Stromal cell of bone marrow (primary cell): ENCODE results near the gene HTRA1.

ENCODE experiments used
- DNase-seq: peaks from one replicate; pipeline ENCODE4 v3.0.0-alpha.2; 2012; ENCODE audit warnings: low read depth

HTRA1 gene

GRCh38 chr10:122461367-122461728 lies at the start of gene HTRA1:
TSS of gene HTRA1 (plus strand) at chr10:122461553. CDS start at chr10:122461653, 100 bp downstream.
- peak; percentile 72 for DNase-seq

- DNase-seq, result no peak
Measured at GRCh38 chr10:122413327-122413726, 48.0 kb upstream of the HTRA1 start.

DNA sequence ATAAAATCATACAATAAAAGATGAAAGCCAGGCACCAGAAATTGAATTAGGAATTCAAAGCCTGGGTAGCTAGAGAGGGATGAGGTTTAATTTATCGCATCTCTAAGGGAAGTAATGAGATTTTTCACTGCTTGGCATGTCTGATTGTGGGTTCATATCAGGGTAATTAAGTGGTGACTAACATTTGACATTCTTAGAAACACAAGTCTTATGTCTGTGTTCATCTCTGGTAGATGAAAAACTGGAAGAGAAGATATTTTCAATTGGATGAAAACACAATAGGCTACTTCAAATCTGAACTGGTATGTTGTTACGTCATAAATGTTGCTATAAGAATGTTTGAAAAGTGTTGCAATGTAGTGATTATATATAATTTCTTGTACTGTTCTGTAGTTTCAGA lies 43.7 kb upstream of the HTRA1 start:
- DNase-seq, result no peak

- no peak for DNase-seq
Measured at GRCh38 chr10:122419016-122419415, 42.3 kb upstream of the HTRA1 start.

DNA sequence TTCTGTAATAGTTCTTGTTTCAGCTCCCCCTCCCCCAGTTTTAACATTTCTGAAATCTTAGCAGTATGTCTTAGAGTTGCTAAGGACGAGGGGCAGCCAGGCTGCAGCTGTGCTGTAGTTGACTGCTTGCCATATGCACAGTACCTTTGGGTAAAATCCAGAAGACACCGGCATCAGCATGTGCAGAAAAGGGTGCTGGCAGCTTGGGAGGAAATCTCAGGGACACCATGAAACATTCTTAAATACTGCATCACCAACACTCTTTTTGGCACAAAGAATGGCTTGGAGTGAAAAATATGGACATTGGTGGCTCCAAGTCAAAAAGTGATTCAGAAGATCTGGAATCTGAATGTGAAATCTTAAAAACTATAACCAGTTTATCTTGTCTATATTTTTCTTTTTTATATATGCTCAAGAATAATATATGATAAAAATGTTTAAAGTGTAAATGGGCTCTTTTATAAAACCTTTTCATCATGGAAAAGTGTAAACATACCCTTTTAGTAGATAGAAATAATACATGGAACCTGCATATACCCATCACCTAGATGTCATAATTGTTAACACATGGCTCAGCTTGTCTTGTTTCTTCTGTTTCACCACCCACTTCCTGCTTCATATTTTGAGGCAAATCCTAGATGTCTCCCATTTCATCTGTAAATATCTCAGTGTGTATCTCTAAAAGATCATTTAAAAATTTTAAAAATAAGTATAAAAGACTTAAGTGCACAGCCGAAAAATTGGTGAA lies 41.3 kb upstream of the HTRA1 start:
- peak; percentile 60 for DNase-seq

GRCh38 chr10:122420624-122421007 lies 40.7 kb upstream of the HTRA1 start:
- no peak for DNase-seq

GRCh38 chr10:122421054-122421625 lies 40.2 kb upstream of the HTRA1 start:
- no peak for DNase-seq

DNA sequence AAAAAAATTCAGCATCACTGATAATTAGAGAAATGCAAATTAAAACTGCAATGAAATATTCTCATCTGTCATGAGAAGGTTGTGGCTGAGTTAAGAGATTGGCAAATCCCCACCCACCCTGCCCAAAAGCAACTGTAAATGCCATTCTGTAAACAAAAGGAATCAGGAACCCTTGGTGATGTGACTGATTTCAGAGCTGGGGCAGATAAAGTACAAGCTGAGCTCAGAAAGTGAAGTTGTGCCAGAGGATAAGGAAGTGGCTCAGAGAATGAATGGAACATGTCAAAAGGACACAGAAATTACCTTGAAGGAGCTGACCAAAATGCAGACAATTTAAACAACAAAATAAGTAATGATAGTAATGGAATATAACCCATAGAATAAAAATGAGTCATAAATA lies 39.6 kb upstream of the HTRA1 start:
- no peak for DNase-seq

DNA sequence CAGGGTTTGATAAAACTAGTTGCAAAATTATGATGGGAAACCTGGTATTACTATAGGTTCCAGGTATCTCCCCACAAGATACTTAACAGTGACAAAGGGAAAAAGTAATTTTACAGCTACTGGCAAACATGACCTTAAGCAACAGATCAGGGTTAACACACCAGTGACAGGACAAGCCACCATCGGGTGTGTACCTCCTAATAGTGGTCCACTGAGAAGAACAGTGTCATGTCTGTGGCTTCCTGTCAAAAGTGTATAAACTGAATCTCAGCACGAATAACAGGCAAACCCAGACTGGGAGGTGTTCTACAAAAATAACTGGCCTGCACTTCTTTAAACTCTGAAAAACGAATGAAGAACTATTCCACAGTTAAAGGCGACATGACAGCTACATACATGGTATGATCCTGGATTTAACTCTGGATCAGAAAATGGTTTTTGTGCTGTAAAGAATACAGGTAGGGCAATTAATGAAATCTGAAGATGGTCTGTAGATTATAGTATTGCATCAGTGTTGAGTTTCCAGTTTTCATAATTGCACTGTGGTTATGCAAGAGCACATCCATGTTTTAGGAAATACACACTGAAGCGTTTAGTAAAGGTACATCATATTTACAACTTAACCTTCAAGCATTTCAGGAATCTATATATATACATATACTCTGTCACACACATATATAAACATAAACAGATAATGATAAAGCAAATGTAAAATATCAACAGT lies 38.9 kb upstream of the HTRA1 start:
- DNase-seq, result no peak

- DNase-seq, result no peak
Measured at GRCh38 chr10:122424059-122424458, 37.3 kb upstream of the HTRA1 start.

DNA sequence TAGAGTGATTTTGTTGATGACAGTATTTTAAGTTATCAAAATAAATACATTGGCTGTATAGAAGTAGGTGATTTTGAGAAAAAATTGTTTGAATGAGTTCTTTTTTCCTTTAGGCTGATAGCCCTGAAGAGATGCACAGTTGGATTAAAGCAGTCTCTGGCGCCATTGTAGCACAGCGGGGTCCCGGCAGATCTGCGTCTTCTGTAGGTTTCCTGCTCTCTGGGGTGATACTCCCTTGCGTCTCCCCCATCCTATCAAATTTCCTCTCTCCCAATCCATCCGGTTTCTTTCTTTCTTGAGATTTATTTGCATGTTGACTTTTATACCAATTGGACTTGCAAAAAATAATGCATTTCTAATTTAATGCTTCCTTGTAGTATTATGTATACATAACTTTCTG lies 34.5 kb upstream of the HTRA1 start:
- DNase-seq, result no peak

GRCh38 chr10:122427280-122427679 lies 34.1 kb upstream of the HTRA1 start:
- no peak for DNase-seq

DNA sequence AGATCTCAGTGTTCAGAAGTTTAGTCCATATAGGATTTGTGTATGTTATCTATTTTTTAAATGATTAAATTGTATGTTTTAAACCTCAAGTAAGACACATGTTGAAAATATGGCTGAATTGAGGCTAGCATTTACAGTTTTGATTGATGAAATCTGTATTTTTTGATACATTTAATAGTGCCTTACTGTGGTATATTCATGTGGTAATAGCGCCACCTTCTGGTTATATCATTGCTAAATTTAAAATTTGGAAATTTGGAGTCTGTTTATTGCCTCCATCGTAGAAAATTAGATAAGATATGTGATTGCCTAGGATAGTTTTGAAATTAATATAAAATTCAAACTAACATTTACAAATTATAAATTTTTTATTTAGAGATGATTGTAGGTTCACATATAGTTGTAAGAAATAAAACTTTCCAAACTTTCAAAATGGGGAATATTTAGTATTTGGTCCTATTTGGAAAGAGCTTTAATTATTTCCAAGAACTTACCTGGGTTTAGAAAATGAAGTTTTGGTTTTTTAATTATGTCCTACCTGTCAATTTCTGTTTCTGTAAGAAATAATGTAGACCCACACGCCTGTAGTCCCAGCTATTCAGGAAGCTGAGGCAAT lies 26.0 kb upstream of the HTRA1 start:
- peak; percentile 28 for DNase-seq

- no peak for DNase-seq
Measured at GRCh38 chr10:122441961-122442360, 19.4 kb upstream of the HTRA1 start.

DNA sequence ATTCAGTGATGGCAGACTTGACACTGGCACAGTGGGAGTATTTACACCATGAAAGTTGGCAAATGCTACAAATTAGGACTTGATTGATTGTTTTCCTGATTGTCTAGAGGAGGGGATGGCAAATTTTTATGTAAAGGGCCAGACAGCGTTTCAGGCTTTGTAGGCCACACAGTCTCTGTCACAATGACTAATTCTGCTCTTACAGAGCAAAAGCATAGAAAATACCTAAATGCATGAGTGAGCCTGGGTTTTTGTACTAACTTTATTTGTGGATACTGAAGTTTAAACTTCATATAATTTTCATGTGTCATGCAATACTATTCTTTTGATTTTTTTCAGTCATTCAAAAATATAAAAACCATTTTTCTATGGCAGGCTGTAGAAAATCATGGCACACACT lies 15.9 kb upstream of the HTRA1 start:
- DNase-seq, result no peak

GRCh38 chr10:122445904-122446303 lies 15.4 kb upstream of the HTRA1 start:
- DNase-seq, result no peak

DNA sequence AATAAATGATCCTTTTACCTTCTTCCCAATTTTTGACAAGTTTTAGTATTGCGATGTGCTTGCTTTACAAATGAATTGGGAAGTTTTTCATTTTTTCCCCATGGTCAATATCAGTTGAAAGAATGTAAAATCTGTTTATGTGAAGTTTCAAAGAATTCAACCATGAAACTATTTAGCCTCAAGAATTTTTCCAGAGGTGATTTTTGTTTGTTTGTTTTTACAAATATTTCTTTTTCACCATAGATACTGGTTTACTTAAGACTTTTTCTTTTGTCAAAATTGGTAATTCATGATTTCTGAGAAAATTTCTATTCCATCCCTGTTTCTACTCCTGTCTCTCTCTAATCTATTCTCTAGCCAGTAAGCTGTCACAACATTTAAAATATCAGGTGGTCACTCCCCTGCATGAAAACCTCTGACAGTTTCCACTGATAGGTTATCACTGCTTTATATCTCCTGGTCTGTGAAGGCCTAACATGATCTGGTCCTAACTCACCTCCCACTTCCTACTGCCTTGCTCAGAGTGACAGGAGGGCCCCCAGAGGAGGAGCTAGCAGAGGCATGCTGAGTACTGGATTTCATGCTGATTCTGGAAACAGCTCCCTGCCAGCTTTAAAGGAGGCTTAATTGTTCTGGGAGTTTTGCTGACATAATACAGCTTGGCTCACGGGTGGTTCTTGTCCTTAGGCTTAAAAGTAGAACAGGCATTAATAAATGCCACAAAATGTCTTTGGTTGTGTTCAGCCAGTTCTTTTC lies 14.5 kb upstream of the HTRA1 start:
- DNase-seq, result no peak

DNA sequence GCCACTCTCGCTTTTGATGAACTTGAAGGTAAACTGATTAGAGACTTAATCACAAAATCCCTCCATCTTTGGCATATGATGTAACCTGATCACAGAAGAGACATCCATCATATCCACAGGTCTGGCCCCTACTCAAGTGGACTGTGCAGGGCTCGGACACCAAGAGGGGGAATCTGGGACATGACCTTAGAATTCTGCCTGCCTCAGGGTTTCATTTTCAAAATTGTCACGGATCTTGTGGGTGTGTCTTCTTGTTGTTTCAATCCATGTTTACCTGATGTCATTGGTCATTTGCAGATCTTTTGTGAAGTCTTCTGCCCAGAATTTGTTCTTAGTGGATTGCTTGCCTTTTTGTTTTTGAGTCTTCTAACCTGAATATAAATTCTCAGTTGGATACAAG lies 12.8 kb upstream of the HTRA1 start:
- no peak for DNase-seq

- no peak for DNase-seq
Measured at GRCh38 chr10:122449153-122449552, 12.2 kb upstream of the HTRA1 start.

DNA sequence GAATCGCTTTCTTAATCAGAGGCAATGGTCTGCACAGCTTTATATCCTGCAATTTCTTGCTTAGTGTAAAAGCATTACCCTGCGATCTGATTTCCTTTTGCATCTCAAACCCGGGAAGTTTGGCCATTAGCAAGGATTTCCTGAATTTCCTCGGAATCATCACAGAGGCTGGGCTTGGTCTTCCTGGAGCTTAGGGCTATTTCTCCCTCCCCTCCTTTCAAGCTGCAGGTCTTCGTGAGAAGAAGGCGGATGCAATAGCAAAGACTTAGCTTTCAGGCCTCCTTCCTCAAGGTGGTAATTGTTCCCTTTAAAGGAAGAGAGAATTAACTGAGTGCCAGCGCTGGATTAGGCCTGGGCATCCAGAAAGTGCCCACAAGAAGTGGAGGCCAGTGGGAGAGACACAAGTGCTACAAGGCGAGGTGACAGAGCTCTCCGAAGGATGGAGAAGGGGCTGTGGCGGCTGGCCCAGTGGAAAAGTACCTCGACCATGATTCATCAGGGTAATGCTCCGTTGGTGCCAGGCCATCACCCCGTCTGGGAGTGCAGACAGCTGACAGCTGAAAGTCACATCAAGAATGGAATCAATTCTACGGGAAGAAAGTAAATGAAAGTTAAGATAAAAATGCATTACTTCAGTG lies 10.9 kb upstream of the HTRA1 start:
- no peak for DNase-seq

DNA sequence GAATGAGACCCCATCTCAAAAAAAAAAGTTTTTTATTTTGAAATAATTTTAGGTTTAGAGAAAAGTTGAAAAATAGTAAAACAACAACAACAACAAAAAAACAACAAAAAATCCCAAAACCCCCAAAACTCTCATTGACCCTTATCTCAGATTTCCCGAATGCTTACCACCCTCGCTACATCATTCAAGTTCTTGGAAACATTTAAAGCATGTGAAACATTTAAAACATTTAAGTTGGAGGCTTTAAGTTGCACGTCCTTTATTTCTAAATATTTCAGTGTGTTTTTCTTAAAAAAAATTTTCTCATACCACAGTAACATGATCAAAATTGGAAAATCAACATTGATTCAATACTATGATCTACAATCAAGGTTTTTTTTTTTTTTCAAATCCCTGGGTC lies 7.3 kb upstream of the HTRA1 start:
- DNase-seq, result no peak

- no peak for DNase-seq
Measured at GRCh38 chr10:122454603-122455080, 6.7 kb upstream of the HTRA1 start, which contains the start of gene ARMS2. TSS of gene ARMS2 (plus strand) at chr10:122454653. CDS start at chr10:122454728, 75 bp downstream.
